ENCODE results near the gene HTRA2. TPM values are rescaled to one million over a fixed set of nuclear protein-coding genes. Genes with fewer than 3 reads are reported as not detected.
A peak's percentile ranks its signal among the peaks of the same experiment; 100 is the strongest.

Gene HTRA2
- total RNA-seq, 4 donors from 2014 or later = 8.6 to 29.6 (median 21.0) TPM

DNA sequence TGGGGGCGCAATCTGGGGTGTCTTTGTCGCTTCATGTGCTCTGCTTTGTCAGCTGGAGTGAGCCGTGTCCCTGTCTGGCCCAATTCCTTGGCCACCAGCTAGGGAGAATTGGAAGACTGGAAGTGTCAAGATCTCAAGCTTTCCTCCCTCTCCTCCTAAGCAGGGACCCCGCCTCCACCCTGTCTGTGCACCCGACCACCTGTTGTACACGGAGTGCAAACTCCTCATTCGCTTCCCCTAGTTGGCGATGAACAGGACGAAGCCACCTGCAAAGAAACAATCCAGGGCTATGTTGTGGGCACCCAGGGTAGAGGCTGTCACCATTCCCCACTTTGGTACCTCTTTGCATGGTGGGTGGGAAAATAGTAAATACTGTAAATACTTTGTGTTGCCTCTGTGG lies 2.0 kb upstream of the HTRA2 start:
- H3K4me1 ChIP-seq = peaks cover 14 to 28% (median 19%) of the 10 kb centered on the region in 4 donors
- intact Hi-C loops (cut with DNase I; ENCODE audit: low total_unique reads) (no loop called here), in situ Hi-C loops (cut with MboI; ENCODE audit: low pct_ligation_motif_present in 1 of 4, low pct_unique_long_range_greater_than_20kb in 1 of 4, low sequenced_read_pairs in 3 of 4) (no loop called here)
- no peak overlapping the region for H3K27ac ChIP-seq
- no peaks in the 10 kb centered on the region for H3K27me3 ChIP-seq
- TF ChIP-seq POLR2A (IDR thresholded peaks at IDR 0.05) = no peak
- TF ChIP-seq, protein P1, sequence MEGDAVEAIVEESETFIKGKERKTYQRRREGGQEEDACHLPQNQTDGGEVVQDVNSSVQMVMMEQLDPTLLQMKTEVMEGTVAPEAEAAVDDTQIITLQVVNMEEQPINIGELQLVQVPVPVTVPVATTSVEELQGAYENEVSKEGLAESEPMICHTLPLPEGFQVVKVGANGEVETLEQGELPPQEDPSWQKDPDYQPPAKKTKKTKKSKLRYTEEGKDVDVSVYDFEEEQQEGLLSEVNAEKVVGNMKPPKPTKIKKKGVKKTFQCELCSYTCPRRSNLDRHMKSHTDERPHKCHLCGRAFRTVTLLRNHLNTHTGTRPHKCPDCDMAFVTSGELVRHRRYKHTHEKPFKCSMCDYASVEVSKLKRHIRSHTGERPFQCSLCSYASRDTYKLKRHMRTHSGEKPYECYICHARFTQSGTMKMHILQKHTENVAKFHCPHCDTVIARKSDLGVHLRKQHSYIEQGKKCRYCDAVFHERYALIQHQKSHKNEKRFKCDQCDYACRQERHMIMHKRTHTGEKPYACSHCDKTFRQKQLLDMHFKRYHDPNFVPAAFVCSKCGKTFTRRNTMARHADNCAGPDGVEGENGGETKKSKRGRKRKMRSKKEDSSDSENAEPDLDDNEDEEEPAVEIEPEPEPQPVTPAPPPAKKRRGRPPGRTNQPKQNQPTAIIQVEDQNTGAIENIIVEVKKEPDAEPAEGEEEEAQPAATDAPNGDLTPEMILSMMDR (IDR thresholded peaks at IDR 0.05) = no peak
- TF ChIP-seq POLR2AphosphoS5 (IDR thresholded peaks at IDR 0.05) = no peak
- no peak for TF ChIP-seq EP300 (IDR thresholded peaks at IDR 0.05; ENCODE audit: low read depth)
- 94 to 95% methylated on average over 6 to 9 of the region's 9 CpGs for whole genome bisulfite sequencing, 2 donors (ENCODE audit: low coverage in 1 of 2)
- no peaks in the 10 kb centered on the region for H3K9me3 ChIP-seq
- peaks cover 0 to 19% (median 8%) of the 10 kb centered on the region in 4 donors for H3K36me3 ChIP-seq
- DNase-seq = no peak
- no peak overlapping the region for H3K4me3 ChIP-seq

DNA sequence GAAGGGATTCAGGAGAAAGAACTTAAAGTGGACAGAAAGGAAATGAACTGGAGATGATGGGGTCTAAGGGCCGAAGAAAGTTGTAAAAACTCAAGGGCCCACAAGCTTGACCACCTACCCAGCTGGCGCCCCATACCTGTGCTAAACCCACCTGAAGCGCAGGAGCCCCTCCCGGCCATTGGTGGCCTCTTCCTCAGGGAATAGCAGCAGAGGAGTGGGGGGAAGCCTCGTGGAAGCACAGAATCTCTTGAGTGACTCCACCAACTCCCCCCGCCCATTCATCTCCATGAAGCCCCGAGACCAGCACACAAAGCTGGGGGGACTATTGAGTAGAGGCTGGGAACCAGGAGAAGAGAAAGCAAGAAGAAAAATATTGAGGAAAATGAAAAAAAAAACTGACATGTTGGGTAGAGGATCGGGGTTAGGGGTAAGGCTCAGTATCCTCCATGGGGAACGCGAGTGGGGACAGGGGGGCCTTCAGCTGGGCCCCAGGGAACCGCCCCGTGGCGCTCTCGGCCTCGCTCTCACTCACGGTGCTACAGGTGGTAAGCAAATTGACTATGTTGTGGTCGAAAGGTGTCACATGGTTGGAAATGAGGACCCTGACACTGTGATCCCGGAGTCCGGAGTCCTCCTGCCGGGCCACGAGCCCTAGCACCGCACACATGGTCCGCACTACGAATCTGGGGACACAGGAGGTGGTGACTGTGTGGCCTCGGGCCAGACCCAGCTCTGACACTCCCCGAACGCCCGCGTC lies 955 bp upstream of the HTRA2 start:
- Histone ChIP-seq H3K27ac (peak overlapping the region; percentile 85 to 94 (median 92)), H3K9me3 (no peaks in the 10 kb centered on the region), H3K4me3 (peak overlapping the region; percentile 79 to 95 (median 79)), H3K4me1 (peaks cover 14 to 28% (median 19%) of the 10 kb centered on the region in 4 donors), H3K27me3 (no peaks in the 10 kb centered on the region), H3K36me3 (peaks cover 0 to 23% (median 8%) of the 10 kb centered on the region in 4 donors)
- in situ Hi-C loops (cut with MboI; ENCODE audit: low pct_ligation_motif_present in 1 of 4, low pct_unique_long_range_greater_than_20kb in 1 of 4, low sequenced_read_pairs in 3 of 4) = no loop called here
- peak; percentile 32 for DNase-seq
- WGBS, 2 donors (ENCODE audit: low coverage in 1 of 2) = 0 to 17% methylated on average over 9 to 21 of the region's 29 CpGs
- intact Hi-C loops (cut with DNase I; ENCODE audit: low total_unique reads) = no loop called here
- no peak for TF ChIP-seq POLR2A (IDR thresholded peaks at IDR 0.05)
- TF ChIP-seq, protein P1 (IDR thresholded peaks at IDR 0.05) = no peak
- no peak for TF ChIP-seq POLR2AphosphoS5 (IDR thresholded peaks at IDR 0.05)
- TF ChIP-seq EP300 (IDR thresholded peaks at IDR 0.05; ENCODE audit: low read depth) = no peak

DNA sequence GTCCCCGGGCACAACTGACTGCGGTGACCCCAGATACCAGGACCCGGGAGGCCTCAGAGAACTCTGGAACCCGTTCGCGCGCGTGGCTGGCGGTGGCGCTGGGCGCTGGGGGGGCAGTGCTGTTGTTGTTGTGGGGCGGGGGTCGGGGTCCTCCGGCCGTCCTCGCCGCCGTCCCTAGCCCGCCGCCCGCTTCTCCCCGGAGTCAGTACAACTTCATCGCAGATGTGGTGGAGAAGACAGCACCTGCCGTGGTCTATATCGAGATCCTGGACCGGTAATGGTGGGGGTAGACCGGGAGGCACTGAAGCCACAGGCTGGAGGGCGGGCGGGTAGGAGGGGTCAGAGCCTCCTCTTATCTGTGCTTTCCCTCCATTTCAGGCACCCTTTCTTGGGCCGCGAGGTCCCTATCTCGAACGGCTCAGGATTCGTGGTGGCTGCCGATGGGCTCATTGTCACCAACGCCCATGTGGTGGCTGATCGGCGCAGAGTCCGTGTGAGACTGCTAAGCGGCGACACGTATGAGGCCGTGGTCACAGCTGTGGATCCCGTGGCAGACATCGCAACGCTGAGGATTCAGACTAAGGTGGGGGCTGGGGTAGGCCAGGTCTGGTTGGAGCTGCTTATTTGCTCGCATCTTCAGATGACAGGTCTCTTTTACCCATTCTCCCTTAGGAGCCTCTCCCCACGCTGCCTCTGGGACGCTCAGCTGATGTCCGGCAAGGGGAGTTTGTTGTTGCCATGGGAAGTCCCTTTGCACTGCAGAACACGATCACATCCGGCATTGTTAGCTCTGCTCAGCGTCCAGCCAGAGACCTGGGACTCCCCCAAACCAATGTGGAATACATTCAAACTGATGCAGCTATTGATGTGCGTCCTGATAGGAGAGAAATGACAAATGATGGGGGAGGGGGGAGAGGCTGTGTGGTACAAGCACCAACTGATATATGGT lies 780 bp downstream of the HTRA2 start:
- TF ChIP-seq POLR2AphosphoS5 (IDR thresholded peaks at IDR 0.05) (peak in 1 of 3 donors; percentile 9), POLR2A (IDR thresholded peaks at IDR 0.05) (no peak)
- peaks cover 14 to 28% (median 19%) of the 10 kb centered on the region in 4 donors for H3K4me1 ChIP-seq
- 4 to 10% methylated on average over 2 to 43 of the region's 54 CpGs for WGBS, 2 donors (ENCODE audit: low coverage in 1 of 2)
- H3K9me3 ChIP-seq = no peaks in the 10 kb centered on the region
- in situ Hi-C loops (cut with MboI; ENCODE audit: low pct_ligation_motif_present in 1 of 4, low pct_unique_long_range_greater_than_20kb in 1 of 4, low sequenced_read_pairs in 3 of 4) = no loop called here
- H3K36me3 ChIP-seq = peaks cover 0 to 23% (median 8%) of the 10 kb centered on the region in 4 donors
- H3K27ac ChIP-seq = peak overlapping the region; percentile 85 to 94 (median 92)
- DNase-seq = peak; percentile 62
- H3K27me3 ChIP-seq = no peaks in the 10 kb centered on the region
- peak overlapping the region; percentile 68 to 79 (median 79) for H3K4me3 ChIP-seq
- intact Hi-C loops (cut with DNase I; ENCODE audit: low total_unique reads) = loop anchor here (2.0 kb wide), 1 partner anchor 48 kb away; the partner anchor contains the start of genes CCDC142 and TTC31

DNA sequence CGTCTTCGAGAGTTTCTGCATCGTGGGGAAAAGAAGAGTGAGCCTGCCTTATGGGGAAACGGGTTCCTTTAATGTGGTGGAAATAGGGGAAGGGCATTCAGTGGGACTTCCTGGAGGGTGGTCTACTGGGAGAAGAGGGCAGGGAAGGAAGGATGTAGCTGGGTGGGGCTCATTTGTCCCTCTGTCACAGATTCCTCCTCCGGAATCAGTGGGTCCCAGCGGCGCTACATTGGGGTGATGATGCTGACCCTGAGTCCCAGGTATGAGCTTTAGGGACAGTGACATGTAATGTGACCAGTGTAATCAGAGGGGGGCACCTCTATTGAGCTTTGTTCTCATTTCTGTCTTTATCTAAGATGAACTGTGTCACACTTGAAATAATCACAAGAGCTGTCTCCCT lies 1.9 kb downstream of the HTRA2 start:
- Histone ChIP-seq H3K9me3 (no peaks in the 10 kb centered on the region), H3K4me1 (peaks cover 14 to 28% (median 19%) of the 10 kb centered on the region in 4 donors), H3K4me3 (no peak overlapping the region), H3K36me3 (peaks cover 0 to 18% (median 5%) of the 10 kb centered on the region in 4 donors), H3K27me3 (no peaks in the 10 kb centered on the region), H3K27ac (no peak overlapping the region)
- no peak for TF ChIP-seq POLR2AphosphoS5 (IDR thresholded peaks at IDR 0.05)
- TF ChIP-seq, protein P1 (IDR thresholded peaks at IDR 0.05) = no peak
- TF ChIP-seq EP300 (IDR thresholded peaks at IDR 0.05; ENCODE audit: low read depth) = no peak
- no peak for TF ChIP-seq POLR2A (IDR thresholded peaks at IDR 0.05)
- in situ Hi-C loops (cut with MboI; ENCODE audit: low pct_ligation_motif_present in 1 of 4, low pct_unique_long_range_greater_than_20kb in 1 of 4, low sequenced_read_pairs in 3 of 4) = no loop called here
- WGBS, 2 donors (ENCODE audit: low coverage in 1 of 2) = 75 to 100% methylated on average over 1 to 7 of the region's 7 CpGs
- DNase-seq = no peak
- intact Hi-C loops (cut with DNase I; ENCODE audit: low total_unique reads) = loop anchor here (2.0 kb wide), 1 partner anchor 49 kb away; the partner anchor contains the start of genes CCDC142 and TTC31

Data from transverse colon (tissue), 4 donors.